CD14-positive monocyte (primary cell): ENCODE data around the gene C22orf15. TPM values are rescaled to one million over a fixed set of nuclear protein-coding genes. Genes with fewer than 3 reads are reported as not detected.

ENCODE experiments used
- DNase-seq, 3 donors: peaks; one replicate each; pipeline ENCODE4 v3.0.0-alpha.2; 2011 to 2022
- H2AFZ ChIP-seq: 2 replicates; pipeline ENCODE4 v1.6.0; 2012; ENCODE audit warnings: mild to moderate bottlenecking, low read depth, low read length, inconsistent platforms; ENCODE audit not compliant: insufficient read depth, poor library complexity, severe bottlenecking
- H3K27ac ChIP-seq, 2 donors: 1 replicate in 1 of 2; 2 replicates in 1 of 2; pipeline ENCODE4 v1.5.1; 2012 to 2013; ENCODE audit warnings: low read length in 2 of 2, control low read depth in 1 of 2, inconsistent platforms in 1 of 2, low read depth in 1 of 2, mild to moderate bottlenecking in 1 of 2
- H3K27me3 ChIP-seq, 2 donors: one replicate each; pipeline versions ENCODE4 v1.6.0 to v1.6.1; 2011 to 2013; ENCODE audit warnings: low read length in 2 of 2; ENCODE audit not compliant: control insufficient read depth in 2 of 2, insufficient read depth in 2 of 2
- H3K36me3 ChIP-seq, 2 donors: replicated peaks in 1 of 2; 1 replicate in 1 of 2; 2 replicates in 1 of 2; pipeline versions ENCODE4 v1.5.1 to v1.6.1; 2012 to 2013; ENCODE audit warnings: low read length in 2 of 2, control low read depth in 1 of 2, inconsistent platforms in 1 of 2, mild to moderate bottlenecking in 1 of 2; ENCODE audit not compliant: insufficient read depth in 2 of 2, control insufficient read depth in 1 of 2
- H3K4me1 ChIP-seq, 2 donors: 1 replicate in 1 of 2; 2 replicates in 1 of 2; pipeline versions ENCODE4 v1.5.1 to v1.6.1; 2012 to 2013; ENCODE audit warnings: low read length in 2 of 2, control low read depth in 1 of 2, inconsistent platforms in 1 of 2, mild to moderate bottlenecking in 1 of 2, moderate library complexity in 1 of 2; ENCODE audit not compliant: insufficient read depth in 2 of 2, control insufficient read depth in 1 of 2
- H3K4me2 ChIP-seq: replicated peaks from 2 replicates; pipeline ENCODE3; 2012; ENCODE audit warnings: low read length, moderate library complexity, mild to moderate bottlenecking; ENCODE audit not compliant: poor library complexity, severe bottlenecking; ENCODE audit errors: extremely low read depth
- H3K4me3 ChIP-seq, 3 experiments: fragments of 200-600 bp in 1 of 3; sonication (generic) in 1 of 3; replicated peaks in 1 of 3; 1 replicate in 2 of 3; 2 replicates in 1 of 3; pipeline ENCODE4 v1.5.1; 2011 to 2013; ENCODE audit warnings: low read length in 3 of 3, mild to moderate bottlenecking in 3 of 3, control low read depth in 2 of 3, low read depth in 2 of 3, inconsistent platforms in 1 of 3, moderate library complexity in 1 of 3
- H3K79me2 ChIP-seq: 2 replicates; pipeline ENCODE4 v1.6.0; 2012; ENCODE audit warnings: mild to moderate bottlenecking, control low read depth, inconsistent platforms, low read length, moderate library complexity; ENCODE audit not compliant: insufficient read depth
- H3K9ac ChIP-seq: 2 replicates; pipeline ENCODE4 v1.6.0; 2017; ENCODE audit warnings: low read length, mild to moderate bottlenecking; ENCODE audit not compliant: insufficient read depth, poor library complexity, severe bottlenecking
- H3K9me3 ChIP-seq, 2 donors: replicated peaks in 1 of 2; 1 replicate in 1 of 2; 2 replicates in 1 of 2; pipeline versions ENCODE4 v1.5.1 to v1.6.1; 2012 to 2013; ENCODE audit warnings: low read length in 2 of 2, control low read depth in 1 of 2; ENCODE audit not compliant: control insufficient read depth in 1 of 2, insufficient read depth in 1 of 2
- H4K20me1 ChIP-seq: 2 replicates; pipeline ENCODE4 v1.6.0; 2012; ENCODE audit warnings: mild to moderate bottlenecking, low read length, control low read depth, moderate library complexity; ENCODE audit not compliant: insufficient read depth
- H3K27ac Mint-ChIP-seq, 7 donors: one replicate each; pipeline ENCODE4 v1.8.0; 2020; ENCODE audit warnings: mild to moderate bottlenecking in 7 of 7, mixed read lengths in 7 of 7, moderate library complexity in 6 of 7, inconsistent platforms in 2 of 7
- H3K27me3 Mint-ChIP-seq, 3 donors: one replicate each; pipeline ENCODE4 v1.8.0; 2021 to 2022; ENCODE audit warnings: low read depth in 3 of 3, mild to moderate bottlenecking in 3 of 3, mixed read lengths in 3 of 3, moderate library complexity in 3 of 3, inconsistent platforms in 1 of 3
- H3K36me3 Mint-ChIP-seq, 2 donors: one replicate each; pipeline ENCODE4 v1.8.0; 2020; ENCODE audit warnings: mixed read lengths in 2 of 2, inconsistent platforms in 1 of 2, mild to moderate bottlenecking in 1 of 2
- H3K4me1 Mint-ChIP-seq: one replicate; pipeline ENCODE4 v1.8.0; 2020; ENCODE audit warnings: mild to moderate bottlenecking, mixed read lengths
- H3K4me3 Mint-ChIP-seq, 2 donors: one replicate each; pipeline ENCODE4 v1.8.0; 2020; ENCODE audit warnings: mild to moderate bottlenecking in 2 of 2, mixed read lengths in 2 of 2, moderate library complexity in 1 of 2
- H3K9me3 Mint-ChIP-seq, 7 donors: one replicate each; pipeline ENCODE4 v1.8.0; 2020 to 2022; ENCODE audit warnings: mixed read lengths in 7 of 7, mild to moderate bottlenecking in 6 of 7, moderate library complexity in 6 of 7, inconsistent platforms in 2 of 7
- CTCF ChIP-seq: fragments of 200-600 bp; IDR thresholded peaks from one replicate; pipeline ENCODE4 v1.8.0; 2022; ENCODE audit warnings: antibody characterized with exemption, mild to moderate bottlenecking
- WGBS: methylation state at CpG from one replicate; pipeline ENCODE4 v1.1.5; 2013; ENCODE audit warnings: missing lambda C conversion rate; ENCODE audit not compliant: insufficient coverage; 5-methylcytosine and 5-hydroxymethylcytosine counted together
- intact Hi-C, 2 donors: fragments of 100-400 bp; cut with micrococcal nuclease; formaldehyde crosslinking; loops; one replicate each; pipeline versions ENCODE4 v1.15.0 to v1.15.1; 2023
- polyA minus RNA-seq: library from RNA; depleted of rRNA, polyadenylated mRNA; stranded (reverse); fragments of >200 nt; gene quantifications from 2 replicates; pipeline ENCODE4 v1.2.3, GENCODE V29; 2012
- polyA plus RNA-seq, 3 donors: library from polyadenylated mRNA; depleted of rRNA in 1 of 3; unstranded in 2 of 3; stranded (reverse) in 1 of 3; fragments of 300-500 nt in 2 of 3; fragments of >200 nt in 1 of 3; fragmentation: Illumina TruSeq in 2 of 3; gene quantifications; 1 replicate in 2 of 3; 2 replicates in 1 of 3; pipeline ENCODE4 v1.2.3, GENCODE V29; 2012 to 2021
- total RNA-seq, 12 experiments: library from RNA in 1 of 12; stranded (reverse) in 1 of 12; fragments of 120-200 nt in 1 of 12; gene quantifications; one replicate each; pipeline ENCODE4 v1.2.4 and lab custom pipeline; 2013 to 2026; ENCODE audit warnings: mixed read lengths in 6 of 12, inconsistent platforms in 1 of 12

C22orf15 gene
- total RNA-seq (2013): 0.08 TPM
- under 1 TPM in 1 of 3 donors, not detected in 2; 0.29 TPM for polyA plus RNA-seq
- polyA minus RNA-seq: not detected in 2 replicates
- 0 to 0.45 (median 0.07) reads per million in 11 experiments for total RNA-seq (lab: John Stamatoyannopoulos, UW)

DNA sequence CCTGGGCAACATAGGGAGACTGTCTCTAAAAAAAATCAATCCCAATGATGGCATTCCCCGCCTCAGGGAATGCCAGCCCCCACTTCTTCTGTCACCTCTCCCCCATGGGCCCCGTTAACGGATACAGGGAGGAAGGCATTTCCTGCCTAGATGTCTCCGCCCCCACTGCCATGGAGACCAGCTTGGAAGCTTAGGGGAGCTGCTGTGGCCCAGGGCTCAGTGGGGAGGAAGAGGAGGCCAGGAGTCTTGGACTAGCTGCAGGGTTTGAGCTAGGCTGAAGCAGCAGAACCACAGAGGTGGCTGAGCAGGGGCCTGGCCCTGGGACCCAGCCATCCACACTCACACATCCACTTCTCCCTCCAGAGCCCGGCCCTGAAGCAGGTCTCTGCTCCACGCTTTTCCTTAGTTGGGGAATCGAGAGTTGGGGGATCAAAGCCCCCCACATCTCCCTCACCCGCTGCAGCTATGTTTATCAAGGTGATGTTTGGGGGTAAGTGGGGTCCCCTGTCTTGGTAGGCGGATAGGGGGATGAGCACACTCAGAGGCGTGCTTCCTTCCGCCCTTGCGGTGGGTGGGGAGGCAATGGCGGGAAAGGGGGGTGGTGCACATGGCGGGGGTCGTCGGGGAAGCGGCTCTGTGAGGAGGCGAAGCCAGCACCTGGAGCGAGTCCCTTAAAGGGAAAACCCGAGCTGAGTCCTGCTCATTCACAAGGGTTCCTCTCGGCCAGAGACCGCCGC lies at the start of gene C22orf15:
TSS of gene C22orf15 (plus strand) at position 149 of the 737 bp plus-strand sequence. CDS start at position 466, 317 bp downstream.
- intact Hi-C loops: no loop called here
- Mint-ChIP-seq H3K4me3 (peak within 1 kb of the TSS; percentile 70 to 86), H3K27me3 (peaks cover 0 to 2% (median 0%) of the 10 kb centered on the region in 3 donors), H3K4me1 (peaks cover 46% of the 10 kb centered on the region), H3K9me3 (peaks cover 0 to under 1% (median 0%) of the 10 kb centered on the region in 7 donors), H3K36me3 (peaks cover 11 to 13% of the 10 kb centered on the region in 2 donors), H3K27ac (peak within 1 kb of the TSS in 2 of 7 donors; percentile 25 to 31)
- peak within 1 kb of the TSS; percentile 24 to 70 (median 34) for H3K4me3 ChIP-seq
- H3K9ac ChIP-seq: peak within 1 kb of the TSS; percentile 50
- no peaks in the 10 kb centered on the region for H4K20me1 ChIP-seq
- H2AFZ ChIP-seq: peak within 1 kb of the TSS; percentile 75
- H3K4me1 ChIP-seq: peaks cover 26 to 39% of the 10 kb centered on the region in 2 donors
- H3K27ac ChIP-seq: no peak within 1 kb of the TSS
- H3K27me3 ChIP-seq: no peaks in the 10 kb centered on the region
- DNase-seq: no peak
- TF ChIP-seq CTCF: no peak
- H3K36me3 ChIP-seq: peaks cover 0 to 15% of the 10 kb centered on the region in 2 donors
- 13% methylated on average over 12 of the region's 23 CpGs for WGBS
- H3K79me2 ChIP-seq: peaks cover 9% of the 10 kb centered on the region
- no peaks in the 10 kb centered on the region for H3K9me3 ChIP-seq
- peak within 1 kb of the TSS; percentile 82 for H3K4me2 ChIP-seq

DNA sequence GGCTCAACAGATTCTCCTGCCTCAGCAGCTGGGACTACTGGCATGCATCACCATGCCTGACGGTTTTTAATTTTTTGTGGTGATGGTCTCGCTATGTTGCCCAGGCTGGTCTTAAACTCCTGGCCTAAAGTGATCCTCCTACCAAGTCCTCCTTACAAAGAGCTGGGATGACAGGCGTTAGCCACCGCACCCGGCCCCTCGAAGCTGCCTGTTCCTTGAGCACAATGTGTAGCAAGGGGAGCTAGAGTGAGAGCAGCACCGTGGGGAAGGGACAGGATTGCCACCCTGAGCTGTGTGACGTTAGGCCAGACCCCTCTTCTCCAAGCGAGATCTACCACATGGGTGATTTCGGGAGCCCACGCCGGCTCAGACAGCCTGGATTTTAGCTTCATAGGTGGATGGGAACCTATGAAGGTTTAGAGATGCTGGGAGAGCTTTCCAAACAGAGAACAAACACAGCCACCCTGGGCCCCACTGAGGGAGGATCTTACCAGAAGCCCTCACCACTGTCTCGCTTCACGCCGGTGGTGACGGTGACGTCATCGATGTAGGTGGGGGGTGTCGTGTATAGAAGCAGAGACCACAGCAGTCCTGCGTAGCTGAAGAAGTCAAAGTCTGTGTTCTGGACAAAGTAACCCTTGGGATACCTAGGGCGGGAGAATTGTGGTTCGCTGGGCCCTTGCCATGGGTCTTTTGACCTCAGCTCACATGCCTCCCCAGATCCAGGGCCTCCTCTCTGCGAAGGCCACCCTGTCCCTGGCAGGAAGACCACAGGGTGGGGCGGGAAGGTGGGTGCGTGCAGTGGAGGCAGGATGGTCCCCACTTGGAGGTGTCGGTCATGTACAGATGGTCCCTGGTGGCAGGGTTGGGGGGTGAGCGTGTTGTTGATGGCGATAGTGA lies 48.8 kb upstream of the C22orf15 start:
- peaks cover 47 to 55% of the 10 kb centered on the region in 2 donors for H3K36me3 Mint-ChIP-seq
- no peak overlapping the region for H3K27ac ChIP-seq
- H3K4me3 ChIP-seq: no peak overlapping the region
- peaks cover 0 to 4% (median 3%) of the 10 kb centered on the region in 3 donors for H3K27me3 Mint-ChIP-seq
- no peak overlapping the region for H3K9ac ChIP-seq
- peaks cover 5% of the 10 kb centered on the region for H4K20me1 ChIP-seq
- no peak for TF ChIP-seq CTCF
- 93% methylated on average over 21 of the region's 28 CpGs for WGBS
- peaks cover 50 to 55% of the 10 kb centered on the region in 2 donors for H3K36me3 ChIP-seq
- peak overlapping the region in 4 of 7 donors; percentile 17 to 63 (median 50) for H3K27ac Mint-ChIP-seq
- H3K4me1 ChIP-seq: peaks cover 15 to 26% of the 10 kb centered on the region in 2 donors
- H2AFZ ChIP-seq: no peak overlapping the region
- no peak for DNase-seq
- no peak overlapping the region for H3K4me2 ChIP-seq
- H3K4me3 Mint-ChIP-seq: no peak overlapping the region
- intact Hi-C loops: no loop called here
- H3K79me2 ChIP-seq: peaks cover 22% of the 10 kb centered on the region
- H3K9me3 Mint-ChIP-seq: no peaks in the 10 kb centered on the region
- H3K27me3 ChIP-seq: no peaks in the 10 kb centered on the region
- H3K4me1 Mint-ChIP-seq: peaks cover 21% of the 10 kb centered on the region
- H3K9me3 ChIP-seq: no peaks in the 10 kb centered on the region
